ENCODE results near the gene ITGAL.

ITGAL gene

DNA sequence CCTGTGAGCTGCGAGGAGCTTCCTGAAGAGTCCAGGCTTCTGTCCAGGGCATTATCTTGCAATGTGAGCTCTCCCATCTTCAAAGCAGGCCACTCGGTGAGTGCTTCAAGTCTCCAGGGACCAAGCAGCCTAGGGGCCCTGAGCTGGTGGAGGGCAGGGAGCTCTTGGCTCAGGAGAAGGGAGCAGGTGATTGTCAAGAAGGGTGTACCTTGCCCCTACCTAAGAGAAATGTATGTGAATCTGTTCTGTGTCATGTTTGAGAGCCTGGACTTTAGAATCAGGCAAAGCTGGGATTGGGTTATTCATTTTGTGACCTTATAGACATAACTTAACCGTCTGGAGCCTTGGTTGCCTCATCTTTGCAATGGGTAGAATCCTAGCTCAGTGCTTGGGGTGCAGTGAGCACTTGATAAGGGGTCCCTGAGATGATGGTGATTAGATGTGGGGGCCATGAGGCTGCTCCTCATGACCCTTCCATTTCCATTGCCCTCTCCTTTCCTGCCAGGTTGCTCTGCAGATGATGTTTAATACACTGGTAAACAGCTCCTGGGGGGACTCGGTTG lies 37.9 kb downstream of the ITGAL start:
- TF ChIP-seq CTCF (IDR thresholded peaks at IDR 0.05; ENCODE audit: borderline replicate concordance, insufficient read depth, low read depth, low read length) = no peak
- H3K4me3 ChIP-seq (ENCODE audit: low read depth, low read length) = no peak overlapping the region

DNA sequence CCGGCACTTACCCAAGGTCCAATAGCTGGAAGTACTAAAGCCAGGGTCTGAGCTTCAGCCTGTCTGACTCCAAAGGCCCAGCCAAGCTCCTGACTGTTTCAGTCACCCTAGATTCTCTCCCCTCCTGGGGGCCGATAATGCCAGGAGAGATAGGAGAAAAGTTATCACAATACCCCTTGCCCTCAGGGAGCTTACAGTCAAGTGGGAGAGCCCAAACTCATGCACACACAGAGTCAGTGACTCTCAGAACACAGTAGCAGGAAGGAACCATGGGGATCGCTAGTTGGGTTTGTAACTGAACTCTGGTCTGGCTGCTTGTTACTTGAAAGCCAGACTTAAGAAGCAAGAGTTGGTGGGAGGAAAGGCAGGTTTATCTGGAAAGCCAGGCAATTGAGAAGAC lies 39.0 kb downstream of the ITGAL start:
- TF ChIP-seq CTCF (IDR thresholded peaks at IDR 0.05; ENCODE audit: borderline replicate concordance, insufficient read depth, low read depth, low read length) = no peak

DNA sequence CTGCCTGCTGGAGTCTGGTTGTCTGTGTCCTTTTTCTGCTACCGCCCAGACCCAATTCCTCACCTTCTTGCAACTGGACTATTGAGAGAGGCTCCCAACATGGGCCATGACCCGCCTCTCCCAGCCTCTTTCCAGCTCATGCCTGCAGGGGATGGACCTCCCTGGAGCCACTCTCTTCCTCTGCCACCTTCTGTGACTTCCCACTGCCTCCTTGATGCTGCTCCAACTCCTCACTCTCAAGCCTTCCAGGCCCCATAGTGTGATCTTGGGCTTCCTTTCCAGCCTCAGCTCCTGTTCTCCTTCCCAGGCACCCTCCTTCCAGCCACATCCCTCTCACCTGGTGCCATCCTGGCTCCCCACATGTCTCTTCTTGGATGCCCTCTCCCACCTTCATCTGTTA lies 42.7 kb downstream of the ITGAL start:
- no peak overlapping the region for H3K4me3 ChIP-seq (ENCODE audit: low read depth, low read length)
- TF ChIP-seq CTCF (IDR thresholded peaks at IDR 0.05; ENCODE audit: borderline replicate concordance, insufficient read depth, low read depth, low read length) = no peak

More for the DNA sequence above, 39.0 kb downstream of the ITGAL start:
- H3K4me3 ChIP-seq (ENCODE audit: low read depth, low read length) = no peak overlapping the region

- TF ChIP-seq CTCF (IDR thresholded peaks at IDR 0.05; ENCODE audit: borderline replicate concordance, insufficient read depth, low read depth, low read length) = no peak
Measured at GRCh38 chr16:30518552-30518951, 46.0 kb downstream of the ITGAL start.

DNA sequence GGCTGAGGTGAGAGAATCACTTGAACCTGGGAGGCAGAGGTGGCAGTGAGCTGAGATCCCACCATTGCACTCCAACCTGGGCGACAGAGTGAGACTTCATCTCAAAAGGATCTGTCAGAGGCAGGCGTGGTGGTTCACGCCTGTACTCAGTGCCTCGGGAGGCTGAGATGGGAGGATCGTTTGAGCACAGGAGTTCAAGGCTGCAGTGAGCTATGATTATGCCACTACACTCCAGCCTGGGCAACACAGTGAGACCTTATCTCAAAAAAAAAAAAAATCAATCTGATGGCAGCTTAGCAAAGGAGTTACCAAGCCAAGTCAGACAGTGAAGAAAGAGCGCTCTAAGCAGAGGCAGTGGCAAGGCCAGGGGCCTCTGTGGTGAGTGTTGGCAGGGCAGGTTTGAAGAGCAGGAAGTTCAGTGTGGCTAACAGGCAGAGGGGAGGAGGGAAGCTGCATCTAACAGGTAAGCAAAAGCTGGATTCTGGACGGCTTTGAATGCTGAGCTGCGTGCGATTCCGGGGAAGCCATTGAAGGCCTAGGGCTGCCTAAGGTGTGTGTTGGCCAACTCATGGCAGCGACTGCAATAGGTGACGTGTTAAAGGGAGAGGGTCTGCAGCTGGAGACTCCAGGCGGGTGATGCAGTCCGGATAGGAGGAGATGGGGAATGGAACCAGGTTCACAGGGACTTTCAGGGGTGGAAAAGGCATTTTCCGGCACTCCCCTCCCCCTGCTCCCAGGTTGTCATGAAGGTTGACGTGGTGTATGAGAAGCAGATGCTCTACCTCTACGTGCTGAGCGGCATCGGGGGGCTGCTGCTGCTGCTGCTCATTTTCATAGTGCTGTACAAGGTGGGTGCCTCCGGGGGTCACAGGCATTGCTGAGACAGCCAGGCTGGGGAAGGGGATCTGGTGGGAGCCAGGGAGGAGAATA lies 46.8 kb downstream of the ITGAL start:
- TF ChIP-seq CTCF (IDR thresholded peaks at IDR 0.05; ENCODE audit: borderline replicate concordance, insufficient read depth, low read depth, low read length) = no peak
- no peak overlapping the region for H3K4me3 ChIP-seq (ENCODE audit: low read depth, low read length)

More at GRCh38 chr16:30518552-30518951, 46.0 kb downstream of the ITGAL start:
- no peak overlapping the region for H3K4me3 ChIP-seq (ENCODE audit: low read depth, low read length)

GRCh38 chr16:30521476-30521872 lies 48.9 kb downstream of the ITGAL start:
- no peak for TF ChIP-seq CTCF (IDR thresholded peaks at IDR 0.05; ENCODE audit: borderline replicate concordance, insufficient read depth, low read depth, low read length)
- H3K4me3 ChIP-seq (ENCODE audit: low read depth, low read length) = no peak overlapping the region
